GM18508 (cell line): ENCODE measurements around the gene BACH2.
"Not testable (repeated sequence)": the region's sequence is repeated elsewhere in the genome, so short reads cannot be mapped to it uniquely, and the experiment has no call there.

Experiments
- ATAC-seq: cut with Tn5 transposase; IDR thresholded peaks from one replicate; pipeline ENCODE4 v1.9.1; 2021; ENCODE audit warnings: moderate number of reproducible peaks; ENCODE audit not compliant: insufficient read depth, unreplicated experiment

Gene BACH2

GRCh38 chr6:90079560-90080490 lies 216.8 kb downstream of the BACH2 start:
- ATAC-seq, result no peak

GRCh38 chr6:90078513-90079289 lies 217.9 kb downstream of the BACH2 start:
- no peak for ATAC-seq

GRCh38 chr6:90076511-90077415 lies 219.9 kb downstream of the BACH2 start:
- no peak for ATAC-seq

- no peak for ATAC-seq
These were observed 222.3 kb downstream of the BACH2 start for GRCh38 chr6:90074161-90074850.

GRCh38 chr6:90072935-90073464 lies 223.6 kb downstream of the BACH2 start:
- ATAC-seq, result no peak

- ATAC-seq, result no peak
These were observed 224.1 kb downstream of the BACH2 start for GRCh38 chr6:90072501-90072900.

GRCh38 chr6:90068703-90069523 lies 227.7 kb downstream of the BACH2 start:
- no peak for ATAC-seq

- ATAC-seq, result no peak
These were observed 228.4 kb downstream of the BACH2 start for GRCh38 chr6:90068264-90068663.

- ATAC-seq, result no peak
These were observed 229.9 kb downstream of the BACH2 start for GRCh38 chr6:90066697-90067096.

GRCh38 chr6:90065173-90065572 lies 231.5 kb downstream of the BACH2 start:
- no peak for ATAC-seq

GRCh38 chr6:90062667-90063066 lies 234.0 kb downstream of the BACH2 start:
- no peak for ATAC-seq

GRCh38 chr6:90062051-90062450 lies 234.6 kb downstream of the BACH2 start:
- ATAC-seq, result no peak

GRCh38 chr6:90059178-90059577 lies 237.5 kb downstream of the BACH2 start:
- ATAC-seq, result not testable (repeated sequence)

GRCh38 chr6:90055924-90056323 lies 240.7 kb downstream of the BACH2 start:
- ATAC-seq, result not testable (repeated sequence)

GRCh38 chr6:90054193-90054592 lies 242.4 kb downstream of the BACH2 start:
- ATAC-seq, result not testable (repeated sequence)

GRCh38 chr6:90053614-90054013 lies 243.0 kb downstream of the BACH2 start:
- no peak for ATAC-seq

- ATAC-seq, result no peak
These were observed 247.3 kb downstream of the BACH2 start for GRCh38 chr6:90049295-90049694.

GRCh38 chr6:90048206-90048967 lies 248.3 kb downstream of the BACH2 start:
- no peak for ATAC-seq
